SU-DHL-6 (cell line): ENCODE data around the gene FBF1.

Source experiments
- CTCF ChIP-seq: fragments of 200-600 bp; sonication (generic); IDR thresholded peaks from one replicate; pipeline ENCODE4 v1.5.1; 2017; ENCODE audit warnings: antibody characterized with exemption, mild to moderate bottlenecking, low read length, moderate library complexity; ENCODE audit not compliant: insufficient read depth, poor library complexity, severe bottlenecking
- EZH2phosphoT487 ChIP-seq: fragments of 200-600 bp; sonication (generic), shearing (Covaris generic); conservative IDR thresholded peaks from 2 replicates; pipeline ENCODE4 v1.6.1; 2018; ENCODE audit warnings: mild to moderate bottlenecking, antibody characterized with exemption, low read length, moderate library complexity, mixed read lengths

GRCh38 chr17:75901727-75902126 is 39.1 kb downstream of the FBF1 start:
- no peak for TF ChIP-seq CTCF
- TF ChIP-seq EZH2phosphoT487: no peak
